GM23338 (cell line): Measurements from ENCODE around the gene TBX1. TPM values are rescaled to one million over a fixed set of nuclear protein-coding genes. Genes with fewer than 3 reads are reported as not detected.
A peak's percentile ranks its signal among the peaks of the same experiment; 100 is the strongest.

ENCODE experiments used
- ATAC-seq: fragments of 200-7000 bp; cut with Tn5 transposase; 3 replicates; pipeline ENCODE4 v1.9.1; 2020
- DNase-seq: peaks from one replicate; pipeline ENCODE4 v3.0.0-alpha.2; 2015; ENCODE audit warnings: low spot score
- H2AFZ ChIP-seq: fragments of 200-600 bp; sonication (generic); 2 replicates; pipeline ENCODE4 v1.8.0; 2016; ENCODE audit warnings: antibody characterized with exemption, mild to moderate bottlenecking, moderate library complexity
- H3F3A ChIP-seq: fragments of 200-600 bp; sonication (generic); replicated peaks from 2 replicates; pipeline ENCODE4 v1.8.0; 2017; ENCODE audit warnings: antibody characterized with exemption, mixed run types, low read depth
- H3K27ac ChIP-seq: fragments of 200-600 bp; sonication (generic); 2 replicates; pipeline ENCODE4 v1.6.1; 2016; ENCODE audit warnings: low read depth
- H3K27me3 ChIP-seq: fragments of 200-600 bp; sonication (generic); 2 replicates; pipeline ENCODE4 v1.8.0; 2016; ENCODE audit warnings: mild to moderate bottlenecking, mixed run types, moderate library complexity; ENCODE audit not compliant: insufficient read depth
- H3K36me3 ChIP-seq: fragments of 200-600 bp; sonication (generic); 2 replicates; pipeline ENCODE4 v1.8.0; 2016; ENCODE audit warnings: mild to moderate bottlenecking; ENCODE audit not compliant: insufficient read depth
- H3K4me1 ChIP-seq: fragments of 200-600 bp; sonication (generic); 2 replicates; pipeline ENCODE4 v1.8.0; 2016; ENCODE audit warnings: mild to moderate bottlenecking, moderate library complexity; ENCODE audit not compliant: insufficient read depth
- H3K4me2 ChIP-seq: fragments of 200-600 bp; sonication (generic); 2 replicates; pipeline ENCODE4 v1.7.1; 2017; ENCODE audit warnings: mixed run types
- H3K4me3 ChIP-seq: fragments of 200-600 bp; sonication (generic); 2 replicates; pipeline ENCODE4 v1.6.1; 2016; ENCODE audit warnings: mixed run types
- H3K79me2 ChIP-seq: fragments of 200-600 bp; sonication (generic); replicated peaks from 2 replicates; pipeline ENCODE4 v1.8.0; 2017; ENCODE audit warnings: mild to moderate bottlenecking; ENCODE audit not compliant: insufficient read depth
- H3K9me2 ChIP-seq: fragments of 200-600 bp; sonication (generic); 2 replicates; pipeline ENCODE4 v1.8.0; 2017; ENCODE audit not compliant: insufficient read depth
- H4K20me1 ChIP-seq: fragments of 200-600 bp; sonication (generic); replicated peaks from 2 replicates; pipeline ENCODE4 v1.8.0; 2017; ENCODE audit warnings: mild to moderate bottlenecking; ENCODE audit not compliant: insufficient read depth
- H3K27ac Mint-ChIP-seq: 2 replicates; pipeline ENCODE4 v1.8.0; 2020; ENCODE audit warnings: inconsistent platforms, mild to moderate bottlenecking, moderate library complexity, mixed read lengths
- H3K27me3 Mint-ChIP-seq: 3 replicates; pipeline ENCODE4 v1.8.0; 2022; ENCODE audit warnings: low read depth, mild to moderate bottlenecking, moderate library complexity, mixed read lengths, inconsistent platforms; ENCODE audit not compliant: insufficient read depth, poor library complexity
- H3K36me3 Mint-ChIP-seq: 3 replicates; pipeline ENCODE4 v1.8.0; 2021; ENCODE audit warnings: low read depth, mild to moderate bottlenecking, inconsistent platforms, moderate library complexity, mixed read lengths
- H3K4me1 Mint-ChIP-seq: 3 replicates; pipeline ENCODE4 v1.8.0; 2020; ENCODE audit warnings: mild to moderate bottlenecking, inconsistent platforms, mixed read lengths
- H3K4me3 Mint-ChIP-seq: 3 replicates; pipeline ENCODE4 v1.8.0; 2021; ENCODE audit warnings: moderate library complexity, mild to moderate bottlenecking, inconsistent platforms, mixed read lengths
- H3K9me3 Mint-ChIP-seq: 3 replicates; pipeline ENCODE4 v1.8.0; 2020; ENCODE audit warnings: moderate library complexity, mild to moderate bottlenecking, inconsistent platforms, mixed read lengths
- ZNF331 ChIP-seq: fragments of 250-450 bp; sonication (Bioruptor Pico); IDR thresholded peaks from 2 replicates; pipeline ENCODE4 v1.5.0; 2020; ENCODE audit warnings: low read depth, mild to moderate bottlenecking, moderate library complexity
- ZNF462 ChIP-seq: fragments of 250-450 bp; sonication (Bioruptor Pico); IDR thresholded peaks from 2 replicates; pipeline ENCODE4 v1.5.0; 2020; ENCODE audit warnings: mild to moderate bottlenecking, moderate library complexity
- polyA plus RNA-seq: library from polyadenylated mRNA; unstranded; fragments of >200 nt; fragmentation: Nextera tagmentation; extraction: Ambion mirVana; gene quantifications from 2 replicates; pipeline ENCODE4 v1.2.1, GENCODE V29; 2016
- total RNA-seq: library from RNA; depleted of rRNA; stranded (reverse); fragments of >200 nt; shearing (Covaris generic); gene quantifications from 2 replicates; pipeline ENCODE4 v1.2.3, GENCODE V29; 2014
- TF ChIP-seq, protein P1 (sequence below), 2 experiments: fragments of 200-600 bp in 1 of 2; sonication (generic) in 1 of 2; conservative IDR thresholded peaks; 2 replicates each; pipeline versions ENCODE4 v1.5.1 to v1.6.1; 2016 to 2017; ENCODE audit warnings: antibody characterized with exemption in 2 of 2, low read depth in 2 of 2, mild to moderate bottlenecking in 2 of 2, moderate library complexity in 1 of 2

Gene TBX1
- total and polyA plus RNA-seq, 2 experiments from 2014 or later, result 0.19 to 0.66 TPM

- H3K27ac Mint-ChIP-seq, result no peak overlapping the region
- peaks cover 86% of the 10 kb centered on the region for H3K27me3 Mint-ChIP-seq
Measured at GRCh38 chr22:19766240-19766510, 5.6 kb downstream of the TBX1 start.

More at GRCh38 chr22:19766240-19766510, 5.6 kb downstream of the TBX1 start:
- ATAC-seq (no peak; the same call in 2 of the 3 replicates), DNase-seq (peak; percentile 48)
- peak overlapping the region; percentile 48 for H3K4me3 ChIP-seq
- H3K9me2 ChIP-seq, result no peaks in the 10 kb centered on the region
- Mint-ChIP-seq H3K36me3 (no peaks in the 10 kb centered on the region), H3K9me3 (peaks cover 3% of the 10 kb centered on the region; the same call in 1 of the 3 replicates), H3K4me1 (peaks cover 30% of the 10 kb centered on the region), H3K4me3 (no peak overlapping the region)
- H3K79me2 ChIP-seq, result no peaks in the 10 kb centered on the region
- H3K27ac ChIP-seq, result no peak overlapping the region
- peak overlapping the region; percentile 70; the same call in 1 of the 2 replicates for H3K4me2 ChIP-seq
- peaks cover 14% of the 10 kb centered on the region for H3F3A ChIP-seq
- peak overlapping the region; percentile 74; the same call in 1 of the 2 replicates for H2AFZ ChIP-seq
- H3K4me1 ChIP-seq, result peaks cover 37% of the 10 kb centered on the region
- no peaks in the 10 kb centered on the region for H3K36me3 ChIP-seq
- TF ChIP-seq, protein P1, sequence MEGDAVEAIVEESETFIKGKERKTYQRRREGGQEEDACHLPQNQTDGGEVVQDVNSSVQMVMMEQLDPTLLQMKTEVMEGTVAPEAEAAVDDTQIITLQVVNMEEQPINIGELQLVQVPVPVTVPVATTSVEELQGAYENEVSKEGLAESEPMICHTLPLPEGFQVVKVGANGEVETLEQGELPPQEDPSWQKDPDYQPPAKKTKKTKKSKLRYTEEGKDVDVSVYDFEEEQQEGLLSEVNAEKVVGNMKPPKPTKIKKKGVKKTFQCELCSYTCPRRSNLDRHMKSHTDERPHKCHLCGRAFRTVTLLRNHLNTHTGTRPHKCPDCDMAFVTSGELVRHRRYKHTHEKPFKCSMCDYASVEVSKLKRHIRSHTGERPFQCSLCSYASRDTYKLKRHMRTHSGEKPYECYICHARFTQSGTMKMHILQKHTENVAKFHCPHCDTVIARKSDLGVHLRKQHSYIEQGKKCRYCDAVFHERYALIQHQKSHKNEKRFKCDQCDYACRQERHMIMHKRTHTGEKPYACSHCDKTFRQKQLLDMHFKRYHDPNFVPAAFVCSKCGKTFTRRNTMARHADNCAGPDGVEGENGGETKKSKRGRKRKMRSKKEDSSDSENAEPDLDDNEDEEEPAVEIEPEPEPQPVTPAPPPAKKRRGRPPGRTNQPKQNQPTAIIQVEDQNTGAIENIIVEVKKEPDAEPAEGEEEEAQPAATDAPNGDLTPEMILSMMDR (conservative IDR thresholded peaks at IDR 0.05; ENCODE audit: low read depth in 2 of 2), result no peak
- TF ChIP-seq ZNF462 (CRISPR knock-in tag) (no peak), ZNF331 (CRISPR knock-in tag) (no peak)
- no peaks in the 10 kb centered on the region; the same call in 1 of the 2 replicates for H4K20me1 ChIP-seq
- H3K27me3 ChIP-seq, result peaks cover 100% of the 10 kb centered on the region
